Measurements from ENCODE around the gene GDPD4.

Gene GDPD4

DNA sequence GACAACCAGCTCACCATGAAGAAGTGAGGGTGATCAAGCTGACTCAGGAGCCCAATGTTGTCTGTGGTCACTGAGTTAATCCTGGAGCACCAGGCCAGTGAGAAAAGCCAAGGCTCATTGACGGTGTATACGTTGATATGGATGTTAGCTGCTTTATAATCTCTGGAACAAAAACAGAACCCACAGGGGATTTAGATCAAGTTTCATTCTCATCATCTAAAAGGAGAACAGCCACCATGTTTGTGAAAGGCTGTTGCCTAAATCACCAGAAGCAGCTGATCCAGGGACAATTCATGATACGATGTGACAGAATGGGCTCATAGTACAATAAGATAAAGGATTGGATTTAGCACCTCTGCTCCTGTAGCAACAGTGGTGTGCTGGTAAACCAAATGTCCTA is 68.5 kb downstream of the GDPD4 start (continued):
- TF ChIP-seq ZNF221 (tag by site-specific recombination; IDR thresholded peaks at IDR 0.05; ENCODE audit: borderline replicate concordance): no peak
- no peak for TF ChIP-seq SETDB1 (IDR thresholded peaks at IDR 0.05; ENCODE audit: insufficient read length, low read length)
- TF ChIP-seq ZNF596 (tag by site-specific recombination; IDR thresholded peaks at IDR 0.05): no peak
- no peak for TF ChIP-seq ZEB2 (tag by site-specific recombination; IDR thresholded peaks at IDR 0.05)
- TF ChIP-seq, protein P1, sequence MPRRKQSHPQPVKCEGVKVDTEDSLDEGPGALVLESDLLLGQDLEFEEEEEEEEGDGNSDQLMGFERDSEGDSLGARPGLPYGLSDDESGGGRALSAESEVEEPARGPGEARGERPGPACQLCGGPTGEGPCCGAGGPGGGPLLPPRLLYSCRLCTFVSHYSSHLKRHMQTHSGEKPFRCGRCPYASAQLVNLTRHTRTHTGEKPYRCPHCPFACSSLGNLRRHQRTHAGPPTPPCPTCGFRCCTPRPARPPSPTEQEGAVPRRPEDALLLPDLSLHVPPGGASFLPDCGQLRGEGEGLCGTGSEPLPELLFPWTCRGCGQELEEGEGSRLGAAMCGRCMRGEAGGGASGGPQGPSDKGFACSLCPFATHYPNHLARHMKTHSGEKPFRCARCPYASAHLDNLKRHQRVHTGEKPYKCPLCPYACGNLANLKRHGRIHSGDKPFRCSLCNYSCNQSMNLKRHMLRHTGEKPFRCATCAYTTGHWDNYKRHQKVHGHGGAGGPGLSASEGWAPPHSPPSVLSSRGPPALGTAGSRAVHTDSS (tag by site-specific recombination; IDR thresholded peaks at IDR 0.05): no peak
- TF ChIP-seq TRIM28 (IDR thresholded peaks at IDR 0.05; ENCODE audit: borderline replicate concordance, low read length): no peak
- TF ChIP-seq MZF1 (tag by site-specific recombination; IDR thresholded peaks at IDR 0.05; ENCODE audit: borderline replicate concordance): no peak
- TF ChIP-seq ZNF777 (tag by site-specific recombination; IDR thresholded peaks at IDR 0.05; ENCODE audit: borderline replicate concordance): no peak
- TF ChIP-seq ZNF548 (tag by site-specific recombination; IDR thresholded peaks at IDR 0.05): no peak
- no peak for TF ChIP-seq ZNF311 (tag by site-specific recombination; IDR thresholded peaks at IDR 0.05; ENCODE audit: borderline replicate concordance)
- no peak for TF ChIP-seq SALL2 (tag by site-specific recombination; IDR thresholded peaks at IDR 0.05; ENCODE audit: borderline replicate concordance)
- no peak for TF ChIP-seq ZNF132 (tag by site-specific recombination; IDR thresholded peaks at IDR 0.05; ENCODE audit: borderline replicate concordance)
- TF ChIP-seq TCF7L2 (IDR thresholded peaks at IDR 0.05; ENCODE audit: borderline replicate concordance, low read depth, low read length): no peak

DNA sequence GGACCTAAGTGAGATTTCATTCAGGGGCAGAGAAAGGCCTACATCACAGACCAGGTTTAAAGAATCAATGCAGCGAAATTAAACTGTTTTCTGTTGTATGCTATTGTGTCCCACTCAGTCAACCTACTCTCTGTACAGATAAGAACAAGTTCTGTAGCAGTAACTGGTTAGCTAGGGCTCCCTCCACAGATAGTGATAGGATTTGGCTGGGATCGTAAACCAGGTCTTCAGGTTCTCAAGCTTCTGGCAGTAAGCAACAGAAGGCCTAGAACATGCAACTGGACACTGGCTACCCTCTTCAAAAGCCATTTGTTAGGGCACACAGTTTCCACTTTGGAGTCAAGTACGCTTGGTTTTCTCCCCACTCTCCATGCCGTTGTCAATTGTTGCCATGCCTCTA is 69.2 kb downstream of the GDPD4 start:
- TF ChIP-seq, protein P2, sequence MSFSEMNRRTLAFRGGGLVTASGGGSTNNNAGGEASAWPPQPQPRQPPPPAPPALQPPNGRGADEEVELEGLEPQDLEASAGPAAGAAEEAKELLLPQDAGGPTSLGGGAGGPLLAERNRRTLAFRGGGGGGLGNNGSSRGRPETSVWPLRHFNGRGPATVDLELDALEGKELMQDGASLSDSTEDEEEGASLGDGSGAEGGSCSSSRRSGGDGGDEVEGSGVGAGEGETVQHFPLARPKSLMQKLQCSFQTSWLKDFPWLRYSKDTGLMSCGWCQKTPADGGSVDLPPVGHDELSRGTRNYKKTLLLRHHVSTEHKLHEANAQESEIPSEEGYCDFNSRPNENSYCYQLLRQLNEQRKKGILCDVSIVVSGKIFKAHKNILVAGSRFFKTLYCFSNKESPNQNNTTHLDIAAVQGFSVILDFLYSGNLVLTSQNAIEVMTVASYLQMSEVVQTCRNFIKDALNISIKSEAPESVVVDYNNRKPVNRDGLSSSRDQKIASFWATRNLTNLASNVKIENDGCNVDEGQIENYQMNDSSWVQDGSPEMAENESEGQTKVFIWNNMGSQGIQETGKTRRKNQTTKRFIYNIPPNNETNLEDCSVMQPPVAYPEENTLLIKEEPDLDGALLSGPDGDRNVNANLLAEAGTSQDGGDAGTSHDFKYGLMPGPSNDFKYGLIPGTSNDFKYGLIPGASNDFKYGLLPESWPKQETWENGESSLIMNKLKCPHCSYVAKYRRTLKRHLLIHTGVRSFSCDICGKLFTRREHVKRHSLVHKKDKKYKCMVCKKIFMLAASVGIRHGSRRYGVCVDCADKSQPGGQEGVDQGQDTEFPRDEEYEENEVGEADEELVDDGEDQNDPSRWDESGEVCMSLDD (tag by site-specific recombination; IDR thresholded peaks at IDR 0.05): no peak
- no peak for TF ChIP-seq ZNF239 (tag by site-specific recombination; IDR thresholded peaks at IDR 0.05)
- TF ChIP-seq HOXA7 (CRISPR knock-in tag; IDR thresholded peaks at IDR 0.05; ENCODE audit: borderline replicate concordance): no peak
- ChIA-PET CTCF (interaction anchor here (1.3 kb wide), 1 partner anchor 236 kb away, joined by 4 read pairs; no protein-coding TSS in a partner anchor), POLR2A (no interaction called here)
- Histone ChIP-seq H3K27ac (ENCODE audit: extremely low read depth, low read depth, low read length) (no peak overlapping the region), H3K4me3 (ENCODE audit: low read depth, low read length) (no peak overlapping the region), H3K9me3 (ENCODE audit: control insufficient read depth, insufficient read depth, low read depth, low read length) (no peaks in the 10 kb centered on the region), H3K36me3 (ENCODE audit: control insufficient read depth in 2 of 2, insufficient read depth in 1 of 2, low read length in 2 of 2) (no peaks in the 10 kb centered on the region), H3K4me1 (ENCODE audit: control insufficient read depth, insufficient read depth, low read length) (no peaks in the 10 kb centered on the region)

DNA sequence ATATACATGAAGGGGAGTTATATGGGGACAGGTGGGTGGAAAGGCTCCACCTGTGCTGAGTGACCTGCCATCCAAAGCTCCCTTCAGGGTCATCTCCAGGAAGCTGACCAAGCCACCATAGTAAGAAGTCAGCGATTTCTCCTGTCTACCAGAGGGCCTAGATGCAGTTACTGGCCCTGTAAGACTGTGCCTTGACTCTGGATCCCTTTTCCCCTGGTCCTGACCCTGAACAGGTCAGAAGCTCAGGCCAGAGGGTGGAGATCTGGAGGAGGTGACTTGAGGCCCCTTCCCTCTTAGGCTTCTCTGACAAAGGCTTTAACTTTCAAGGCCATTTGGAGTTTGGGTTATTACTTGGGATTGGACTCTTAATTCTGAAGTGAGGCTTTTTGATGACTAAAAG is 69.7 kb downstream of the GDPD4 start:
- H3K4me3 ChIP-seq (ENCODE audit: low read depth, low read length): no peak overlapping the region
- H3K9me3 ChIP-seq (ENCODE audit: control insufficient read depth, insufficient read depth, low read depth, low read length): no peaks in the 10 kb centered on the region
- CTCF ChIA-PET: interaction anchor here (0.7 kb wide), 1 partner anchor 13 kb away, joined by 3 read pairs; no protein-coding TSS in a partner anchor
- TF ChIP-seq ZNF48 (tag by site-specific recombination; IDR thresholded peaks at IDR 0.05) (no peak), KLF10 (tag by site-specific recombination; IDR thresholded peaks at IDR 0.05) (no peak), ZNF548 (tag by site-specific recombination; IDR thresholded peaks at IDR 0.05) (no peak), HOXC10 (CRISPR knock-in tag; IDR thresholded peaks at IDR 0.05) (no peak), ZEB2 (tag by site-specific recombination; IDR thresholded peaks at IDR 0.05) (no peak), SP3 (tag by site-specific recombination; IDR thresholded peaks at IDR 0.05) (no peak)
- TF ChIP-seq, protein P1 (tag by site-specific recombination; IDR thresholded peaks at IDR 0.05): no peak
- TF ChIP-seq, protein P3, sequence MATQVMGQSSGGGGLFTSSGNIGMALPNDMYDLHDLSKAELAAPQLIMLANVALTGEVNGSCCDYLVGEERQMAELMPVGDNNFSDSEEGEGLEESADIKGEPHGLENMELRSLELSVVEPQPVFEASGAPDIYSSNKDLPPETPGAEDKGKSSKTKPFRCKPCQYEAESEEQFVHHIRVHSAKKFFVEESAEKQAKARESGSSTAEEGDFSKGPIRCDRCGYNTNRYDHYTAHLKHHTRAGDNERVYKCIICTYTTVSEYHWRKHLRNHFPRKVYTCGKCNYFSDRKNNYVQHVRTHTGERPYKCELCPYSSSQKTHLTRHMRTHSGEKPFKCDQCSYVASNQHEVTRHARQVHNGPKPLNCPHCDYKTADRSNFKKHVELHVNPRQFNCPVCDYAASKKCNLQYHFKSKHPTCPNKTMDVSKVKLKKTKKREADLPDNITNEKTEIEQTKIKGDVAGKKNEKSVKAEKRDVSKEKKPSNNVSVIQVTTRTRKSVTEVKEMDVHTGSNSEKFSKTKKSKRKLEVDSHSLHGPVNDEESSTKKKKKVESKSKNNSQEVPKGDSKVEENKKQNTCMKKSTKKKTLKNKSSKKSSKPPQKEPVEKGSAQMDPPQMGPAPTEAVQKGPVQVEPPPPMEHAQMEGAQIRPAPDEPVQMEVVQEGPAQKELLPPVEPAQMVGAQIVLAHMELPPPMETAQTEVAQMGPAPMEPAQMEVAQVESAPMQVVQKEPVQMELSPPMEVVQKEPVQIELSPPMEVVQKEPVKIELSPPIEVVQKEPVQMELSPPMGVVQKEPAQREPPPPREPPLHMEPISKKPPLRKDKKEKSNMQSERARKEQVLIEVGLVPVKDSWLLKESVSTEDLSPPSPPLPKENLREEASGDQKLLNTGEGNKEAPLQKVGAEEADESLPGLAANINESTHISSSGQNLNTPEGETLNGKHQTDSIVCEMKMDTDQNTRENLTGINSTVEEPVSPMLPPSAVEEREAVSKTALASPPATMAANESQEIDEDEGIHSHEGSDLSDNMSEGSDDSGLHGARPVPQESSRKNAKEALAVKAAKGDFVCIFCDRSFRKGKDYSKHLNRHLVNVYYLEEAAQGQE (tag by site-specific recombination; IDR thresholded peaks at IDR 0.05): no peak
- no peak overlapping the region for H3K27ac ChIP-seq (ENCODE audit: extremely low read depth, low read depth, low read length)
- POLR2A ChIA-PET: no interaction called here
- H3K36me3 ChIP-seq (ENCODE audit: control insufficient read depth in 2 of 2, insufficient read depth in 1 of 2, low read length in 2 of 2): no peaks in the 10 kb centered on the region
- no peaks in the 10 kb centered on the region for H3K4me1 ChIP-seq (ENCODE audit: control insufficient read depth, insufficient read depth, low read length)

Measured in HEK293 (cell line).